Measurements from ENCODE around the gene SNIP1.
"Not testable (repeated sequence)": the region's sequence is repeated elsewhere in the genome, so short reads cannot be mapped to it uniquely, and the experiment has no call there.

SNIP1 gene

GRCh38 chr1:37559080-37559479 lies 5.0 kb upstream of the SNIP1 start:
- DNase-seq (ENCODE audit: low read depth): no peak

GRCh38 chr1:37558411-37558810 lies 4.3 kb upstream of the SNIP1 start:
- no peak for DNase-seq (ENCODE audit: low read depth)

GRCh38 chr1:37557402-37557801 lies 3.3 kb upstream of the SNIP1 start:
- DNase-seq (ENCODE audit: low read depth): no peak

GRCh38 chr1:37556712-37557196 lies 2.7 kb upstream of the SNIP1 start, which contains the start of gene DNALI1:
Gene DNALI1, plus strand, starts transcription at chr1:37556940. Its CDS starts 55 bp downstream, at chr1:37556995.
- no peak for DNase-seq (ENCODE audit: low read depth)

GRCh38 chr1:37553598-37553926 lies 531 bp downstream of the SNIP1 start:
- no peak for DNase-seq (ENCODE audit: low read depth)

GRCh38 chr1:37549341-37549740 lies 4.8 kb downstream of the SNIP1 start:
- no peak for DNase-seq (ENCODE audit: low read depth)

GRCh38 chr1:37545019-37545418 lies 9.1 kb downstream of the SNIP1 start:
- DNase-seq (ENCODE audit: low read depth): no peak

DNA sequence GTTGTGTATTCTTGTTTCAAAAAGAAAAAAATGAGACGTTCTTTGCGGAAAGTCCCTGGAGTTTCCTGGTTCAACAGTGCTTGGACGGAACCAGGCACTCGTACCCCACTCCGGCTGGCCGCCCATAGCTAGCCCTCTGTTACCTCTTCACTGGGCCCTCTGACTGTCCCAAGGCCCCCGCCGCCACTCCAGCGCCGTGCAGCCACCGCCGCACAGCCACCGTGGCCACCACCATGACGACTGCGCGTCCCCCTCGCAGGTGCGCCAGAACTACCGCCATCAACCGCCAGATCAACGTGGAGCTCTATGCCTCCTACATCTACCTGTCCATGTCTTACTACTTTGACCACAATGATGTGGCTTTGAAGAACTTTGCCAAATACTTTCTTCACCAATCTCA lies 9.6 kb downstream of the SNIP1 start:
- no peak for DNase-seq (ENCODE audit: low read depth)

DNA sequence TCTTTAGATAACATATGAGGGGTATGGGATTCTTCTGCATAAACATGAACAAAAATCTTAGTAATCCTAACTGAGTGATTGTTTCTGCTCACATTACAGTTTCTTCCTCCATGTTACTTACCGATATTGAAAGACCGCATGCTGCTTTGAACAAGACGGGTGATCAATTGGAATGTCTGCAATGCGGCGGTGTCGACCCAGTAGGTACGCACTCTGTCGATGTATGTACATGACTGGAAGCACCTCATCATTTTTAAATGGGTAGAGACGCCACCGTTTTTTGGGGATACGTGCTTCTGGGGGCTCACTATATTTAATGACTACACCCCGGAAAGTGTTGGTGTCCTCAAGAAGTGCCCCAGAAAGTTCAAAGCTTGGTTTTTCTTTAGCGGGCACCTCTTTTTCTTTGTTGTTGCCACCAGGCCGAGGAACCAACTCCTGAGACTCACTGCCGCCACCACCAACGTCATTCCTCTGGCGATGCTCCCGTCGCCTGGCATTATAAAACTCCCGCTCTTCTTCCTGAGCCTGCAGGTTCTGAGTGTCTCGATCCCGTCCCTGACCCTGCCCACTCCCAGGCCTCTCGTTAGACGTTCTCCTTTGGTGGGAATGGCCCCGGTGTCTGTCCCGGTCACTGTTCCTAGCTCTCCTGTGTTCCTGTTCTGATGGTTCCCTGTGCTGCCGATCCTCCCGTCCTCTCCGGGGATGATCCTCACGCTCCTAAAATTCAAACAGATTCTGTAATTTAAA lies 13.9 kb downstream of the SNIP1 start:
- DNase-seq (ENCODE audit: low read depth): no peak

GRCh38 chr1:37539154-37539553 lies 14.9 kb downstream of the SNIP1 start:
- not testable (repeated sequence) for DNase-seq (ENCODE audit: low read depth)

GRCh38 chr1:37537378-37537777 lies 16.7 kb downstream of the SNIP1 start:
- no peak for DNase-seq (ENCODE audit: low read depth)

DNA sequence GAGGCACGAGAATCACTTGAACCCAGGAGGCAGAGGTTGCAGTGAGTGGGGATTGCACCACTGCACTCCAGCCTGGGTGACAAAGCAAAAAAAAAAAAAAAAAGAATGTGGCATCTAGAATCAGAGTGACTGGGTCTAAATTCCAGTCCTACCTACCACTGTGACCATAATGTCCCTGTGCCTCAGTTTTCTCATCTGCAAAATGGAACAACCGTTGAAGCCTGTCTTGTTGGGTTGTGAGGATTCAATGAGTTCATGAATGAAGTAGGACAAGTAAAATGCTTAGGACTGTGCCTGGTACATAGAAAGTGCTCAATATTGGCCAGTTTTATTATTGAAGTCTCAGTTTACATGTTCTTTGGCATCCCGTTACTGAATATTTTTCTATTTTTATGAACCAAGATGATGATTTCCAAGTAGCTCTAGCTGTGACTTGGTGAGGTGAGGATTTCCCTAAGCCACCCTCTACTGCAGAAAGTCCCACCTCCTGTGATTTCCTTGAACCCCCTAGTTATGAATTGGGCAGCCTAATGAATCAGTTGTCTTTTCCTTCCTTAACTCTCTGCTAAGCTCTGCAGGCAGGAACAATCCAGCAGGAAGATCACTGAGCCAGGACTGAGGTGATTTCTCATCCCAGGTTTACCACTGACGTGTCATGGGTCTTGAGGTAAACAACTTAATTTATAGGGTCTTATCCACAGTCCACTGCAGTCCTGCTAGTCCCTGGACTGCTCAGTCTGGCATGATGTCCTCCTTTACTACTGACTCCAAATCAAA lies 20.6 kb downstream of the SNIP1 start:
- DNase-seq (ENCODE audit: low read depth): no peak

GRCh38 chr1:37532418-37533156 lies 21.5 kb downstream of the SNIP1 start:
- DNase-seq (ENCODE audit: low read depth): not testable (repeated sequence)

DNA sequence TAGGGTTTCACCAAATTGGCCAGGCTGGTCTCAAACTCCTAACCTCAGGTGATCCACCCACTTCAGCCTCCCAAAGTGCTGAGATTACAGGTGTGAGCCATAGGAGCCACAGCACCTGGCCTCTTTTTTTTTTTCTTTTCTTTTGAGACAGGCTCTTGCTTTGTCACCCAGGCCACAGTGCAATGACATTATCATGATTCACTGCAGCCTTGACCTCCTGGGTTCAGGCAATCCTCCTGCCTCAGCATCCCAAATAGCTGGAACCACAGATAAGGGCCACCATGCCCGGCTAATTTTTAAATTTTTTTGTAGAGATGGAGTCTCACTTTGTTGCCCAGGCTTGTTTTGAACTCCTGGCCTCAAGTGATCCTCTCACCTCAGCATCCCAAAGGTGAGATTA lies 24.2 kb downstream of the SNIP1 start:
- not testable (repeated sequence) for DNase-seq (ENCODE audit: low read depth)

DNA sequence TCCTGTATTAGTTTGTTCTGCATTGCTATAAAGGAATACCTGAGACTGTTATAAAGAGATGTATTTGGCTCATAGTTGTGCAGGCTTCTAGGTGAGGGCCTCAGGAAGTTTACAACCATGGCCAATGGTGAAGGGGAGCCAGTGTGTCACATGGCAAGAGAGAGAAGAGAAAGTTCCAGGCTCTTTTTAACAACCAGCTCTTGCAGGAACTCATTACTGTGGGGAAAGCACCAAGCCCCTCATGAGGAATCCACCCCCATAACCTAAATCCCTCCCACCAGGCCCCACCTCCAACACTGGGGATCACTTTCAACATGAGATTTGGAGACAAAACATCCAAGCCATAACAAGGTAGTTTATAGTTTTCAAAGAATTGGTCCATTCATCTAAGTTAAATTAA lies 34.5 kb downstream of the SNIP1 start:
- DNase-seq (ENCODE audit: low read depth): no peak

DNA sequence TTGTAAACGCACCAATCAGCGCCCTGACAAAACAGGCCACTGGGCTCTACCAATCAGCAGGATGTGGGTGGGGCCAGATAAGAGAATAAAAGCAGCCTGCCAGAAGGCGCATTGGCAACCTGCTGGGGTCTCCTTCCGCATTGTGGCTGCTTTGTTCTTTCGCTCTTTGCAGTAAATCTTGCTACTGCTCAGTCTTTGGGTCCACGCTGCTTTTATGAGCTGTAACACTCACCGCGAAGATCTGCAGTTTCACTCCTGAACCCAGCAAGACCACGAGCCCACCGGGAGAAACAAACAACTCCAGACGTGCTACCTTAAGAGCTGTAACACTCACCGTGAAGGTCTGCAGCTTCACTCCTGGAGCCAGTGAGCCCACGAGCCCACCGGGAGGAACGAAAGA lies 35.2 kb downstream of the SNIP1 start:
- DNase-seq (ENCODE audit: low read depth): not testable (repeated sequence)

- DNase-seq (ENCODE audit: low read depth): not testable (repeated sequence)
Observed at GRCh38 chr1:37518241-37518640, 35.9 kb downstream of the SNIP1 start.

DNA sequence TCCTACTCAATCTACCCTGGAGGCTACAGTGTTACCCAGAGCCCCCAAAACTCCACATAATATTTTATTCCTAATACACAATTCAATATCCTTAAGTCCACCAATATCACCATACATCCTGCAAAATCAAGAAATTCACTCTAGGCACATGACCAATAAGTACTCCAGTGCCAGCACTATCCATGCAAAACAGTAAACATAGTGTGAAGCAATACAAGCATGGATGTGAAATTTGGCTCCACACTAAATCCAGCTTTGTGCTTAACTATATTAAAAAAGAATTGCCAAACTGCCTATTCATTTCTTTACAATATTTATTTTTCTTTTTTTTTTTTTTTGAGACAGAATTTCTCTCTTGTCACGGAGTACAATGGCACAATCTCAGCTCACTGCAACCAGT lies 36.5 kb downstream of the SNIP1 start:
- no peak for DNase-seq (ENCODE audit: low read depth)

- no peak for DNase-seq (ENCODE audit: low read depth)
Observed at GRCh38 chr1:37515185-37516034, 38.7 kb downstream of the SNIP1 start.

- peak; percentile 76 for DNase-seq (ENCODE audit: low read depth)
Observed at GRCh38 chr1:37514350-37515184, 39.5 kb downstream of the SNIP1 start, which contains the start of gene MEAF6. Gene MEAF6, minus strand, starts transcription at chr1:37514766. Its CDS starts 20 bp downstream, at chr1:37514746.
